Trophoblast cell (in vitro differentiated cells and primary cell): Measurements from ENCODE around the gene CD200.
A peak's percentile ranks its signal among the peaks of the same experiment; 100 is the strongest.

Experiments
- DNase-seq, 2 donors: peaks; one replicate each; pipeline ENCODE4 v3.0.0-alpha.2; 2016
- H2AFZ ChIP-seq: 2 replicates; pipeline ENCODE4 v1.6.1; 2013; ENCODE audit warnings: low read length, moderate library complexity, mild to moderate bottlenecking; ENCODE audit not compliant: insufficient read depth, poor library complexity
- H2AK5ac ChIP-seq: 2 replicates; pipeline ENCODE4 v1.6.1; 2013; ENCODE audit warnings: mild to moderate bottlenecking, low read length
- H2BK120ac ChIP-seq: 2 replicates; pipeline ENCODE4 v1.6.1; 2013; ENCODE audit warnings: low read length, mild to moderate bottlenecking, moderate library complexity; ENCODE audit not compliant: insufficient read depth, poor library complexity
- H2BK12ac ChIP-seq: 2 replicates; pipeline ENCODE4 v1.6.1; 2013; ENCODE audit warnings: mild to moderate bottlenecking, low read length, moderate library complexity
- H2BK5ac ChIP-seq: 2 replicates; pipeline ENCODE4 v1.6.1; 2013; ENCODE audit warnings: low read length, low read depth, moderate library complexity, mild to moderate bottlenecking; ENCODE audit not compliant: poor library complexity
- H3K14ac ChIP-seq: 2 replicates; pipeline ENCODE4 v1.6.1; 2013; ENCODE audit warnings: mild to moderate bottlenecking, low read length
- H3K18ac ChIP-seq: 2 replicates; pipeline ENCODE4 v1.6.1; 2013; ENCODE audit warnings: mild to moderate bottlenecking, low read length
- H3K23ac ChIP-seq: 2 replicates; pipeline ENCODE4 v1.6.1; 2013; ENCODE audit warnings: low read length
- H3K27ac ChIP-seq: 2 replicates; pipeline ENCODE4 v1.5.1; 2013; ENCODE audit warnings: low read depth, mild to moderate bottlenecking, inconsistent platforms, low read length, moderate library complexity
- H3K27me3 ChIP-seq: 2 replicates; pipeline ENCODE4 v1.6.1; 2013; ENCODE audit warnings: inconsistent platforms, mild to moderate bottlenecking, low read length, moderate library complexity; ENCODE audit not compliant: insufficient read depth
- H3K36me3 ChIP-seq, 2 experiments: 1 replicate in 1 of 2; 2 replicates in 1 of 2; pipeline ENCODE4 v1.6.1; 2013; ENCODE audit warnings: low read length in 2 of 2, mild to moderate bottlenecking in 2 of 2, moderate library complexity in 1 of 2; ENCODE audit not compliant: insufficient read depth in 2 of 2, control insufficient read depth in 1 of 2
- H3K4ac ChIP-seq: 2 replicates; pipeline ENCODE4 v1.6.1; 2013; ENCODE audit warnings: low read depth, mild to moderate bottlenecking, low read length, moderate library complexity
- H3K4me1 ChIP-seq, 2 experiments: 1 replicate in 1 of 2; 2 replicates in 1 of 2; pipeline ENCODE4 v1.6.1; 2013; ENCODE audit warnings: low read length in 2 of 2, mild to moderate bottlenecking in 2 of 2, moderate library complexity in 1 of 2; ENCODE audit not compliant: insufficient read depth in 2 of 2, control insufficient read depth in 1 of 2
- H3K4me2 ChIP-seq: 2 replicates; pipeline ENCODE4 v1.6.1; 2013; ENCODE audit warnings: inconsistent platforms, mild to moderate bottlenecking, low read length, moderate library complexity
- H3K4me3 ChIP-seq: 2 replicates; pipeline ENCODE4 v1.5.1; 2013; ENCODE audit warnings: mild to moderate bottlenecking, low read depth, low read length, inconsistent platforms
- H3K79me1 ChIP-seq: one replicate; pipeline ENCODE4 v1.6.1; 2013; ENCODE audit warnings: low read length
- H3K79me2 ChIP-seq: 2 replicates; pipeline ENCODE4 v1.6.1; 2013; ENCODE audit warnings: low read length, mild to moderate bottlenecking; ENCODE audit not compliant: control insufficient read depth, insufficient read depth, poor library complexity
- H3K9ac ChIP-seq: 2 replicates; pipeline ENCODE4 v1.6.1; 2013; ENCODE audit warnings: mild to moderate bottlenecking, low read length
- H3K9me3 ChIP-seq: 2 replicates; pipeline ENCODE4 v1.6.1; 2013; ENCODE audit warnings: low read depth, mild to moderate bottlenecking, control low read depth, inconsistent platforms, low read length; ENCODE audit not compliant: insufficient read depth
- H4K12ac ChIP-seq: 2 replicates; pipeline ENCODE4 v1.6.1; 2013; ENCODE audit warnings: low read depth, mild to moderate bottlenecking, low read length, moderate library complexity
- H4K8ac ChIP-seq: 2 replicates; pipeline ENCODE4 v1.6.1; 2013; ENCODE audit warnings: low read depth, mild to moderate bottlenecking, low read length, moderate library complexity
- H4K91ac ChIP-seq: one replicate; pipeline ENCODE4 v1.6.1; 2013; ENCODE audit warnings: low read depth, mild to moderate bottlenecking, low read length, moderate library complexity
- WGBS: extraction: QIAGEN DNeasy Blood & Tissue Kit; methylation state at CpG from one replicate; pipeline ENCODE4 v1.1.7; 2013; ENCODE audit warnings: missing lambda C conversion rate; ENCODE audit not compliant: insufficient read length, insufficient coverage; ENCODE audit errors: extremely low coverage; 5-methylcytosine and 5-hydroxymethylcytosine counted together

CD200 gene

DNA sequence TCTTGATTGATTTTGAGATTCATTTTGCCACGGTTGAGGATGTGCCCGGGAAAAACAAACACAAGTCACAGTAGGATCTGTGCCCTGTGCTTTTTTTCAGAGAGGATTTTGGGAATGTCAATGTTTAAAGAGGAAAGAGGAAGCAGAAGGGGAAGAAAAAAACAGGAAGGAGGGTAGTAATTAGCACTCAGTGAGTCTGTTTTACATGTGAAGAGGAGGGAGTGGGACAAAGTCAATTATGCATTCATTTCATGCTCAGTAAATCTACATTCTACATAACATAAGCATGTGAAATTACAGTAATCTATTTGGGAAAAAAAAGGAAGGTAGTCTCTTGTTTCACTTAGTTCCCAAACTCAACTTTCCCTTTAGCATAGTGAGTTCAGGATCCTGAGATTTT is 18.3 kb upstream of the CD200 start:
- no peak overlapping the region for H3K14ac ChIP-seq
- no peaks in the 10 kb centered on the region for H3K79me1 ChIP-seq
- H3K9me3 ChIP-seq, result no peaks in the 10 kb centered on the region
- no peak overlapping the region for H2AK5ac ChIP-seq
- H4K91ac ChIP-seq, result no peak overlapping the region
- H2BK12ac ChIP-seq, result no peak overlapping the region
- H2BK5ac ChIP-seq, result no peak overlapping the region
- H3K36me3 ChIP-seq, result no peaks in the 10 kb centered on the region
- no peak overlapping the region for H3K23ac ChIP-seq
- H4K8ac ChIP-seq, result no peak overlapping the region
- DNase-seq, result no peak
- no peak overlapping the region for H2BK120ac ChIP-seq
- no peaks in the 10 kb centered on the region for H3K27me3 ChIP-seq
- H3K79me2 ChIP-seq, result no peaks in the 10 kb centered on the region
- no peak overlapping the region for H3K4me3 ChIP-seq
- H3K4ac ChIP-seq, result no peak overlapping the region
- no peak overlapping the region for H2AFZ ChIP-seq
- no peak overlapping the region for H3K27ac ChIP-seq
- no peak overlapping the region for H3K9ac ChIP-seq
- H3K4me1 ChIP-seq, result no peaks in the 10 kb centered on the region
- no CpG with 5 or more reads among the region's 2 CpGs for WGBS
- no peak overlapping the region for H3K18ac ChIP-seq
- H4K12ac ChIP-seq, result no peak overlapping the region
- H3K4me2 ChIP-seq, result no peak overlapping the region

GRCh38 chr3:112315791-112316190 is 17.2 kb upstream of the CD200 start:
- Histone ChIP-seq H3K4me1 (peaks cover 0 to 3% of the 10 kb centered on the region in 2 experiments), H3K14ac (no peak overlapping the region), H2AFZ (no peak overlapping the region), H3K4me3 (no peak overlapping the region), H4K12ac (no peak overlapping the region), H4K8ac (no peak overlapping the region), H2BK12ac (no peak overlapping the region), H3K23ac (no peak overlapping the region), H3K36me3 (no peaks in the 10 kb centered on the region), H3K27me3 (no peaks in the 10 kb centered on the region), H2BK5ac (no peak overlapping the region), H2BK120ac (no peak overlapping the region), H4K91ac (no peak overlapping the region), H3K27ac (no peak overlapping the region), H3K79me2 (no peaks in the 10 kb centered on the region), H3K9me3 (no peaks in the 10 kb centered on the region), H3K79me1 (no peaks in the 10 kb centered on the region), H3K18ac (no peak overlapping the region), H2AK5ac (no peak overlapping the region), H3K4me2 (no peak overlapping the region), H3K4ac (no peak overlapping the region), H3K9ac (no peak overlapping the region)
- WGBS, result no CpG with 5 or more reads among the region's 1 CpG
- no peak for DNase-seq

DNA sequence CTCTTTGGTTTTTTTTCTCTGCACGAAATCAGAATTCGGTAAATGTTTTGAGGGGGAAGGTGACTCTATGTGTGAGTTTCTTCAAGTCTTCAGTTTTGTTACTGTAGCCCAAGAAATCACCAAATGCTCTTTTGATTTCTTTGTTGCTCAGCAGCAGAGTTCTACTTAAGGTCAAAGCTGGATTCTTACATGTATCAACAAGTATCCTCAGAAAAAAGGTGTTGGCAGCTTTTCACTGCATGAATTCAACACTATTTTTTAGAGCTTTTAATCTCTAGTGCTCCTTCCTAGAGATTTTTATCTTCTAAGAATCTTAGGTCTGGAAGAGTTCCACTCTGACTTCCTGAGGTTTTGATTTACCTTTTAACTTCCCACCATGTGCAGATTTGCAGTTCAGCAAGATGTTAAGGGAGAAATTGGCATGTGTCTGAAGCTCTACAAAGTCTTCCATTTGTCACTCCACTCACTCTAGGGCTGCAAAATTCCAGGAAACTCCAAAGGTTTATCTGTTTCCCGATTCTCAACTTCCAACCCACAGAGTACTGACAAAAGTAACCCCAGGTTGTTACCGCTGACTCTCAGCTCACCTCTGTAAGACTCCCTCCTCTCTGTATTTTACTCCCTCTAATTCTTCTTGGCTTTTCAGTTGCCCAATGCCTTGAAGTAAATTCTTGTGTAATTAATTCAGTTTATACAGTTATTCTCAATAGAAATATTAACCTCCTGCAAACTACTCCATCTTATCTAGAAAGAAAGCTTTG is 13.3 kb upstream of the CD200 start:
- Histone ChIP-seq H2BK5ac (no peak overlapping the region), H2BK12ac (no peak overlapping the region), H3K79me1 (no peaks in the 10 kb centered on the region), H3K4me2 (no peak overlapping the region), H3K27ac (peak overlapping the region; percentile 40), H3K4me1 (peaks cover 0 to 3% of the 10 kb centered on the region in 2 experiments), H3K27me3 (no peaks in the 10 kb centered on the region), H3K36me3 (no peaks in the 10 kb centered on the region), H3K9me3 (no peaks in the 10 kb centered on the region), H3K18ac (no peak overlapping the region), H3K79me2 (no peaks in the 10 kb centered on the region), H3K4ac (no peak overlapping the region), H3K23ac (no peak overlapping the region), H3K4me3 (no peak overlapping the region), H4K12ac (no peak overlapping the region), H2BK120ac (no peak overlapping the region), H3K14ac (no peak overlapping the region), H2AK5ac (no peak overlapping the region), H3K9ac (no peak overlapping the region), H4K8ac (no peak overlapping the region), H4K91ac (no peak overlapping the region), H2AFZ (no peak overlapping the region)
- no CpG with 5 or more reads among the region's 4 CpGs for WGBS
- DNase-seq, result no peak

DNA sequence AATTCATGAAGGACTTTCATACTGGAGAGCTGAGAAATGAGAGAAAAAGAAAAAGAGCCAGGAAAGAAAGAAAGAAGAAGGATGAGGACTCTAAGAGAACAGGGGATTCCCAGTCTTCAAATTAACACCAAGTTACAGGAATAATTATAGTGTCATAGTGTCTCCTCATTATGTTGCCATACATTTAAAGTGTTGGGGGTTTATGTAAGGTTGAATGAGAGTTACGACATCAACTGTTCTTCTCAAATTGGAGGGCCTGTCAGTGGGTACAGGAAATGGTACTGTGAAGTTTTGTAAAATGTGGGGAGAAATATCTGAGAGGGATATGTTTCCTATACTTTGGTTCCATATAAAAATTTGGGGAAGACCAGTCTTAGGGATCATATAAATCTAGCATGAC is 12.3 kb upstream of the CD200 start:
- H3K14ac ChIP-seq, result no peak overlapping the region
- H3K9ac ChIP-seq, result no peak overlapping the region
- no peaks in the 10 kb centered on the region for H3K27me3 ChIP-seq
- H3K23ac ChIP-seq, result no peak overlapping the region
- no peaks in the 10 kb centered on the region for H3K36me3 ChIP-seq
- no peak overlapping the region for H3K4ac ChIP-seq
- H2BK12ac ChIP-seq, result no peak overlapping the region
- H4K91ac ChIP-seq, result no peak overlapping the region
- no peak overlapping the region for H3K27ac ChIP-seq
- H2BK120ac ChIP-seq, result no peak overlapping the region
- peaks cover 0 to 3% of the 10 kb centered on the region in 2 experiments for H3K4me1 ChIP-seq
- no peak overlapping the region for H2AFZ ChIP-seq
- H4K8ac ChIP-seq, result no peak overlapping the region
- no peak overlapping the region for H3K4me3 ChIP-seq
- no CpG with 5 or more reads among the region's 1 CpG for WGBS
- no peak overlapping the region for H3K18ac ChIP-seq
- no peaks in the 10 kb centered on the region for H3K79me2 ChIP-seq
- no peaks in the 10 kb centered on the region for H3K9me3 ChIP-seq
- H3K4me2 ChIP-seq, result no peak overlapping the region
- H4K12ac ChIP-seq, result no peak overlapping the region
- no peak overlapping the region for H2AK5ac ChIP-seq
- H2BK5ac ChIP-seq, result no peak overlapping the region
- DNase-seq, result no peak
- no peaks in the 10 kb centered on the region for H3K79me1 ChIP-seq
